Activated CD4-positive, alpha-beta T cell treated with anti-CD3 and anti-CD28 coated beads, Interleukin-2, amount 10 ng/mL, durations not matched to agents 7 days and 5 days (primary cell): Measurements from ENCODE around the gene IL2RG. TPM values are rescaled to one million over a fixed set of nuclear protein-coding genes. Genes with fewer than 3 reads are reported as not detected.
A peak's percentile ranks its signal among the peaks of the same experiment; 100 is the strongest.

Experiments used
- CTCF ChIA-PET: fragments of 350-600 bp; sonication (Branson Sonifier 250); formaldehyde crosslinking; loops from one replicate; lab custom pipeline; 2021; ENCODE audit warnings: antibody characterized with exemption; lab: Charles Lee
- POLR2A ChIA-PET: fragments of 350-600 bp; sonication (Branson Sonifier 250); formaldehyde crosslinking; loops from one replicate; lab custom pipeline; 2021; ENCODE audit warnings: antibody characterized with exemption; lab: Charles Lee
- DNase-seq: peaks from one replicate; pipeline ENCODE4 v3.0.0-alpha.2; 2020
- H3K27ac Mint-ChIP-seq: one replicate; pipeline ENCODE4 v1.8.0; 2021; ENCODE audit warnings: mild to moderate bottlenecking, moderate library complexity, mixed read lengths
- H3K27me3 Mint-ChIP-seq: one replicate; pipeline ENCODE4 v1.8.0; 2021; ENCODE audit warnings: mixed read lengths
- H3K36me3 Mint-ChIP-seq: one replicate; pipeline ENCODE4 v1.8.0; 2021; ENCODE audit warnings: low read depth, mixed read lengths
- H3K4me1 Mint-ChIP-seq: one replicate; pipeline ENCODE4 v1.8.0; 2021; ENCODE audit warnings: mixed read lengths
- H3K4me3 Mint-ChIP-seq: one replicate; pipeline ENCODE4 v1.8.0; 2021; ENCODE audit warnings: mild to moderate bottlenecking, moderate library complexity, mixed read lengths
- H3K9me3 Mint-ChIP-seq: one replicate; pipeline ENCODE4 v1.8.0; 2021; ENCODE audit warnings: mixed read lengths
- total RNA-seq, 2 experiments: library from RNA; stranded (reverse); gene quantifications; one replicate each; pipeline ENCODE4 v1.2.3, GENCODE V29; 2021

IL2RG gene
- total RNA-seq, 2 experiments from 2014 or later = 447 to 523 TPM

DNA sequence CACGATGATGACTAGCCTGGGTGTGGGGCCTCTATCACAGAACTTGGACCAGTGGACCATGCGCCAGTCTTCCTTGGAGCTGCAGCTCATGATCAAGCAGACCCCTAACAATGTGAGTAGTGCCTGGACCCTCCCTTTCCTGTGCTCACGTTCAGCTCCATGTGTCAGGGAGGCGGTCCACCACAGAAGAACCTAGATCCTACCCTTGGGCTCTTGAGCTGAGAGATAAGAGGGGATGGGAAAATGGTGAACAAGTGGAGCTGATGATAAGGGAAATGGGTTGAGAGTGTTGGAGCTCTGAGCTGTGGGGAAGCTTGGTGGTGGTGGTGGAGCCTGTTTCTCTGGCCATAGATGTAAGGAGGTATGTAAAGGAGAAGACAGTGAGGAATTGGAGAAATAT, 20.1 kb upstream of the IL2RG start:
- Mint-ChIP-seq H3K27me3 (no peaks in the 10 kb centered on the region), H3K4me1 (peaks cover 14% of the 10 kb centered on the region), H3K27ac (no peak overlapping the region), H3K36me3 (peaks cover 49% of the 10 kb centered on the region), H3K4me3 (no peak overlapping the region), H3K9me3 (no peaks in the 10 kb centered on the region)
- ChIA-PET CTCF (interaction anchor here (0.6 to 3.2 kb wide), 6 partner anchors 12 to 55 kb away, joined by 3 to 10 read pairs (median 4); partner anchors contain the start of genes IL2RG and MED12), POLR2A (no interaction called here)
- DNase-seq = no peak

DNA sequence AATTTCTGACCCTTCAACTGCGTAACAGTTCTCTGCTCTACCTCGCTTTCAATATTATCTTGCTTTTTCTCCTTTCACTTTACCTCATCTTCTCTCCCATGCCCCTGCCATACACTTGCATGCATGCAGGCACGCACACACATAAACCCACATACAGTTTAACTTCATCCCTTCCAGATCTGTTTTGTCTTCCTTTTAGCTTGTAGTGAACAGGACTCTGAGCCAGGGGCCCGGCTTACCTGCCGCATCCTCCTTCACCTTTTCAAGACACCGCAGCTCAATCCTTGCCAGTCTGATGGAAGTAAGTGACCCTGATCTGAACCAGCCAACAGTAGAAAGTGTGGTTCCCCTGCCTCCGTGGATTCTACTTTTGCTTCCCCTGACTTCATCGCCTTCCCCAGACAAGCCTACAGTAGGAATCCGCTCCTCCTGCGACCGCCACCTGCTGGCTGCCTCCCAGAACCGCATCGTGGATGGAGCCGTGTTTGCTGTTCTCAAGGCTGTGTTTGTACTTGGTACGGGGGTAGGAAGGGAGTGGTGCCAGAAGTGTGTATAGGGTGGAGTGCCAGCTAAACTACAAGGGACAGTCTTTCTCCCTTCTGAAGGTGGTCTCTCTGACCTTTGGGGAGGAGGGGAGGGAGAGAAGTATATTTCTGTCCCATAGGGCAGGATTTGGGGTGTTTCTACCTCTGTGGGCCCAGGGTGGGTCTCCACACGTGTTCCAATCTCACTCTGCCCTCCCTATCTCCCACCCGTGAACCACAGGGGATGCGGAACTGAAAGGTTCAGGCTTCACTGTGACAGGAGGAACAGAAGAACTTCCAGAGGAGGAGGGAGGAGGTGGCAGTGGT, 17.8 kb upstream of the IL2RG start:
- peak; percentile 77 for DNase-seq
- no peaks in the 10 kb centered on the region for H3K9me3 Mint-ChIP-seq
- H3K4me1 Mint-ChIP-seq = peaks cover 16% of the 10 kb centered on the region
- POLR2A ChIA-PET = no interaction called here
- H3K27me3 Mint-ChIP-seq = no peaks in the 10 kb centered on the region
- H3K27ac Mint-ChIP-seq = peak overlapping the region; percentile 51
- CTCF ChIA-PET = interaction anchor here (0.7 to 3.2 kb wide), 9 partner anchors 10 to 43 kb away, joined by 3 to 10 read pairs (median 3); partner anchors contain the start of gene MED12
- H3K36me3 Mint-ChIP-seq = peaks cover 47% of the 10 kb centered on the region
- no peak overlapping the region for H3K4me3 Mint-ChIP-seq

DNA sequence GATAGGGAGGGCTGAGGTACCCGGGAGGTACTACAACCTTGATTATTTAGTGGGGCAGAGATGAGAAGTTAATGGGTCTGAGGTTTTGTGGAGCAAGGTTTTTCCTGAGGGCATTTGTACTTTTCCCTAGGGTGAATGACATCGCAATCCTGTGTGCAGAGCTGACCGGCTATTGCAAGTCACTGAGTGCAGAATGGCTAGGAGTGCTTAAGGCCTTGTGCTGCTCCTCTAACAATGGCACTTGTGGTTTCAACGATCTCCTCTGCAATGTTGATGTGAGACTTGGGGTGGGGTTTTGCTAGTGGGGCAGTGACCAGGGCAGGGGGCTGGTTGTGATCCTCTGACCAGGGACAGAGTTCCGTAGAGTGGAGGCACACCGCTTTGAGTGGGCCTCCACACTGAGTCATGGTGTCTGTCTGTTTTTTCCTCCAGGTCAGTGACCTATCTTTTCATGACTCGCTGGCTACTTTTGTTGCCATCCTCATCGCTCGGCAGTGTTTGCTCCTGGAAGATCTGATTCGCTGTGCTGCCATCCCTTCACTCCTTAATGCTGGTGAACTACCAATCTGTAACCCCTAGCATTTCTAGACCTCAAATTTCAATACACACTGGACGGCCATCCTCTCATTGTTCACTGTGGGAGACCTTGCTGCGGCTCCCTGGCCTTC, 16.9 kb upstream of the IL2RG start:
- no peaks in the 10 kb centered on the region for H3K9me3 Mint-ChIP-seq
- no peak for DNase-seq
- POLR2A ChIA-PET = no interaction called here
- H3K27ac Mint-ChIP-seq = no peak overlapping the region
- CTCF ChIA-PET = interaction anchor here (0.7 to 3.2 kb wide), 9 partner anchors 9 to 43 kb away, joined by 3 to 10 read pairs (median 3); partner anchors contain the start of genes IL2RG and MED12
- H3K4me3 Mint-ChIP-seq = no peak overlapping the region
- no peaks in the 10 kb centered on the region for H3K27me3 Mint-ChIP-seq
- H3K4me1 Mint-ChIP-seq = peaks cover 16% of the 10 kb centered on the region
- H3K36me3 Mint-ChIP-seq = peaks cover 52% of the 10 kb centered on the region

DNA sequence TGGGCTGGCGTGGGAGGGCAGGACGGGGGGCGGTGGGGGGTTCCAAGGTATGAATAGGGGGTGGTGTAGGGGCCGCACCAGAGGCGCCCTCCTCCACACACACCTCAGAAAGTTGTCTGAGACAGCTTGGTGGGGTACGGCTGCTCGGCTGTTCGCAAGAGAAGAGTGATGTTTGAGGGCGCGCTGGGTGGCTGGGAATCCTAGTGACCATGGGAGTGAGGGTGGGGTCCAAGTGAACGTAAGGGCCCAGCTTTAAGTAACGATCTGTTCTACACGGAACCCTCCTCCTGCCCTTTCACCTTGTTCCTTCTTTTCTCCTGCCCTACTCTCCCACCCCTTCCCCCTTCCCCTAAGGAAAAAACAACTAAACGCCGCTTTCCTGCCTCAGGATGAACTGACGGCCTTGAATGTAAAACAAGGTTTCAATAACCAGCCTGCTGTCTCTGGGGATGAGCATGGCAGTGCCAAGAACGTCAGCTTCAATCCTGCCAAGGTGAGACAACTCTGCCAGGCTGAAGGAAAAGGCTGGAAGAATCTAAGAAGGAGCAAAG, 7.7 kb upstream of the IL2RG start:
- Mint-ChIP-seq H3K36me3 (peaks cover 22% of the 10 kb centered on the region), H3K9me3 (no peaks in the 10 kb centered on the region), H3K4me1 (peaks cover 27% of the 10 kb centered on the region), H3K27ac (peak overlapping the region; percentile 91), H3K4me3 (peak overlapping the region; percentile 81), H3K27me3 (no peaks in the 10 kb centered on the region)
- ChIA-PET CTCF (interaction anchor here (0.5 to 2.7 kb wide), 6 partner anchors 11 to 238 kb away, joined by 3 to 15 read pairs (median 4); partner anchors contain the start of genes CXorf65 and FOXO4), POLR2A (interaction anchor here (0.6 to 1.3 kb wide), 2 partner anchors 9 to 413 kb away, joined by 4 to 6 read pairs; no protein-coding TSS in a partner anchor)
- DNase-seq = no peak

DNA sequence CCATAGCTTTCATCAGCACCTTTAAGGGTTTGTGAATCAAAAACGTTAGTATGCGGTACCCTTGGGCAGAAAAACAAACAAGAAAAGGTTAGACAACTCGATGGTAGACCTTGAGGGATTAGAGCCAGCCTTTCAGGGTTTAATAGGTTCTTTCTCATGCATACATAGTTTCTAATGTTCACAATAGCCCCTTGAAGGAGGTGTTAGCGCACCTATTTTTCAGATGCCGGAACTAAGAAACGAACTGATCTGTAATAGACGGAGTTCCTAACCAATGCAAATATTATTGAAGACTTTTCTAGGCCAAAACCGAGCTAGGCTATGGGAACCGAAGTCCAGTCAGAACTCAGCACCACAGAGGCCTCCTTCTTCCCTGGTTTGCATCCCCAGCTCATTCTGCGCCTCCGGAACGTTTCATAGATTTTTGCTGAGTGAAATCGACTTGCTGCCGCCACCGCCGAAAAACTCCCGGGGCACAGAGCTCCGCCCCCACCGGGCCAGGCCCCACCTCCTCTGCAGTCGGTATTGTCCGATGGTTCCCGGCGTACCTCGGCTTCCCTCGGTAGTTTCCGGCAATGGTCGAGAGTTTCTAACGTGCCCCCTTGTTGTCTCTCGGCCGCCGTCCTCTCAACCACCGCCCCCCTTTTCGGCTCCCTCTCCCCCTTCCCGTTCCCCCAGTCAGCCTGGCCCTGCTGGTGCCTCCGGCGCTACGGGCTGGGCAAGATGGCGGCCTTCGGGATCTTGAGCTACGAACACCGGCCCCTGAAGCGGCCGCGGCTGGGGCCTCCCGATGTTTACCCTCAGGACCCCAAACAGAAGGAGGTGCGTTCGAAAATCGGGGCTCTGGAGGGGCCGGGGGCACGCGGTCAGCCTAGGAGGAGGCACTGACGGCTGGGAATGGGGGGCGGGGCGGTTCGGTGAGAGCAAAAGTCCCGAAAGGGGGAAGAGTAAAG, 6.9 kb upstream of the IL2RG start, which contains the start of gene MED12:
MED12 (plus strand) TSS at position 565 of the 953 bp plus-strand sequence; CDS start at position 724, 159 bp downstream.
- Mint-ChIP-seq H3K9me3 (no peaks in the 10 kb centered on the region), H3K27me3 (no peaks in the 10 kb centered on the region), H3K36me3 (peaks cover 18% of the 10 kb centered on the region), H3K4me1 (peaks cover 32% of the 10 kb centered on the region), H3K27ac (peak within 1 kb of the TSS; percentile 91), H3K4me3 (peak within 1 kb of the TSS; percentile 81)
- ChIA-PET POLR2A (interaction anchor here (0.6 to 1.3 kb wide), 4 partner anchors 8 to 1152 kb away, joined by 3 to 6 read pairs (median 4); no protein-coding TSS in a partner anchor), CTCF (interaction anchor here (0.5 to 2.7 kb wide), 8 partner anchors 9 to 237 kb away, joined by 3 to 15 read pairs (median 4); partner anchors contain the start of genes CXorf65, FOXO4 and NONO)
- peak; percentile 79 for DNase-seq

DNA sequence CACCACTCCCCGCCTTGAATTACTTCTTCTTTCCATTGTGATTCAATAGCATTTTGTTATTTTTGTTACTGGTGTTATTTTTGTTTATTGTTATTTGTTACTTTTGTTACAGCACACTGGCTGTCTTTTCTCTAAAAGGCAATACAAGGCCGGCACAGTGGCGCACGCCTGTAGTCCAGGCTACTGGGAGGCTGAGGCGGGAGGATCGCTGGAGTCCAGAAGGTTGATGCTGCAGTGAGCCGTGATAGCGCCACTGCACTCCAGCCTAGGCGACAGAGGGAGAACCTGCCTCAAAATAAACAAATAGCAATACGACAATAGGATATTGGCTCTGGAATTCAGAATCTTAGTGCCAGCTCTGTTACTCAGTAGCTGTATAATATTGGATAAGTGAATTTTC, 6.0 kb upstream of the IL2RG start:
- Mint-ChIP-seq H3K36me3 (peaks cover 11% of the 10 kb centered on the region), H3K27ac (peak overlapping the region; percentile 19), H3K4me3 (no peak overlapping the region), H3K9me3 (no peaks in the 10 kb centered on the region), H3K4me1 (peaks cover 36% of the 10 kb centered on the region), H3K27me3 (no peaks in the 10 kb centered on the region)
- DNase-seq = no peak
- POLR2A ChIA-PET = interaction anchor here (1.0 kb wide), 1 partner anchor 16 kb away, joined by 3 read pairs; no protein-coding TSS in a partner anchor
- CTCF ChIA-PET = interaction anchor here (0.6 to 2.6 kb wide), 5 partner anchors 10 to 166 kb away, joined by 3 to 15 read pairs (median 5); partner anchors contain the start of genes FOXO4 and NONO

DNA sequence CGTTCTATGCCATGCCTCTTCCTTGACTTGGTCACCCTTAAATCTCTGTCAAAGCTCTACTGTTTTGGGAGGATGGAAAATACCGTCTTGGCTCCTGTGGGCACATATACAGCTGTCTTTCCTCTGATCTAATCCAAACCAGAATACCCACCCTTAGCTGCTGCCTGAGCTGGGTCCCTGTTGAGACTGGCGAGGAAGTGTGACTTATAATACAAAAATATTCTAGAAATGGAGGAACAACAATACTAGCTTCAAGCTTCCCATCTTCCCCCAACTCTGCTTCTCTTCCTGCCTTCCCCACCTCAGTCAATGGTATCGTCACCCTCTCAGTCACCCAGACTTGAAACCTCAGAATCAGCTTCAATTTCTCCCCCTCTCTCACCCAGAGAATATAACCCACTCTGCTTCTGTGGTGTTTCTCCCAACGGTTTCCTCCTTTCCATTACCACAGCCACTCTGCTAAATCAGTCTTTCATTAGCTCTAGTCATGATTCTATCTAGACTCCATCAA, 599 bp upstream of the IL2RG start:
- Mint-ChIP-seq H3K4me1 (peaks cover 35% of the 10 kb centered on the region), H3K4me3 (peak overlapping the region; percentile 98), H3K9me3 (no peaks in the 10 kb centered on the region), H3K27me3 (no peaks in the 10 kb centered on the region), H3K36me3 (peaks cover 44% of the 10 kb centered on the region), H3K27ac (peak overlapping the region; percentile 99)
- ChIA-PET POLR2A (interaction anchor here (0.6 to 1.5 kb wide), 2 partner anchors 10 to 70 kb away, joined by 3 to 6 read pairs; no protein-coding TSS in a partner anchor), CTCF (interaction anchor here (1.2 to 1.7 kb wide), 5 partner anchors 9 to 20 kb away, joined by 3 to 9 read pairs (median 5); no protein-coding TSS in a partner anchor)
- peak; percentile 33 for DNase-seq

DNA sequence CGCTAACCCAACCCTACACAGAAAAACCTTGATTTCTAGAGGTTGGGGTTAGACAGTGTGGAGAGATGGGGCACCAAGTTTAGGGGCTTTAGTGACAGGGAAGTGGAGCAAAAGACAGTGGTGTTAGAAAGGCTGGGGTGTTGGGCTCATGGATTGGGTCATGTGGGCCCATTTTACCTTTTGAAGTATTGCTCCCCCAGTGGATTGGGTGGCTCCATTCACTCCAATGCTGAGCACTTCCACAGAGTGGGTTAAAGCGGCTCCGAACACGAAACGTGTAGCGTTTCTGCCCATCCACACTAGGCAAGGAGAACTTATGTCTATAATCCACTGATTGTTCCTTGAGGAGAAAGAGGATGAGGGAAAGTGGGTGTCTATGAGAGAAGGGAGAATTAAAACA, 2.3 kb downstream of the IL2RG start:
- Mint-ChIP-seq H3K27ac (peak overlapping the region; percentile 99), H3K27me3 (no peaks in the 10 kb centered on the region), H3K9me3 (no peaks in the 10 kb centered on the region), H3K4me1 (peaks cover 52% of the 10 kb centered on the region), H3K4me3 (peak overlapping the region; percentile 98), H3K36me3 (peaks cover 66% of the 10 kb centered on the region)
- ChIA-PET CTCF (interaction anchor here (1.7 kb wide), 1 partner anchor 8 kb away, joined by 5 read pairs; no protein-coding TSS in a partner anchor), POLR2A (no interaction called here)
- DNase-seq = peak; percentile 26

DNA sequence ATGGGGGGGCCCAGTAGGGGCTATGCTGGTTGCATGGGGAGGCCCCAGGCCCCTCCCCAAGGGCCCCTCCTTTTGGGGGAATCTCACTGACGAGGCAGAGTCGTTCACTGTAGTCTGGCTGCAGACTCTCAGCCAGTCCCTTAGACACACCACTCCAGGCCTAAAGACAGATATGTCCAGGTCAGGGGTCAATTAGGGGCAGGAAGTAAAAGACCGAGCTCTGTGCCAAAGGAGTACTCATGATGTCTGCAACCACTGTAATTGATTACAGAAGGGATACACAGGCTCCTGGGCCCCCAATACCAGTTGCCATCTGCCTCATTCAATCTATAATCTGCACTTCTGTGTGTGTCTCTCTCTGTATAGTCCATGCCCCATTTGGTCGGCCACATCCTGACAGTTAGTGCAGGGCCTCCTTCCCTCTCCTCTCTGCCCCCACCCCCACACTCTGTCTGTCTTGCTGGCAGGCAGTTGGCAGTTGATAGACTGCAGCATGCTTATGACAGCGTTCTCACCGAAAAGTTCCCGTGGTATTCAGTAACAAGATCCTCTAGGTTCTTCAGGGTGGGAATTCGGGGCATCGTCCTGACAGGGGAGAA, 3.5 kb downstream of the IL2RG start:
- ChIA-PET POLR2A (no interaction called here), CTCF (interaction anchor here (1.3 to 1.5 kb wide), 2 partner anchors 11 to 22 kb away, joined by 3 to 4 read pairs; partner anchors contain the start of gene MED12)
- Mint-ChIP-seq H3K36me3 (peaks cover 70% of the 10 kb centered on the region), H3K4me3 (peak overlapping the region; percentile 98), H3K4me1 (peaks cover 57% of the 10 kb centered on the region), H3K27me3 (no peaks in the 10 kb centered on the region), H3K27ac (peak overlapping the region; percentile 99), H3K9me3 (no peaks in the 10 kb centered on the region)
- peak; percentile 65 for DNase-seq

DNA sequence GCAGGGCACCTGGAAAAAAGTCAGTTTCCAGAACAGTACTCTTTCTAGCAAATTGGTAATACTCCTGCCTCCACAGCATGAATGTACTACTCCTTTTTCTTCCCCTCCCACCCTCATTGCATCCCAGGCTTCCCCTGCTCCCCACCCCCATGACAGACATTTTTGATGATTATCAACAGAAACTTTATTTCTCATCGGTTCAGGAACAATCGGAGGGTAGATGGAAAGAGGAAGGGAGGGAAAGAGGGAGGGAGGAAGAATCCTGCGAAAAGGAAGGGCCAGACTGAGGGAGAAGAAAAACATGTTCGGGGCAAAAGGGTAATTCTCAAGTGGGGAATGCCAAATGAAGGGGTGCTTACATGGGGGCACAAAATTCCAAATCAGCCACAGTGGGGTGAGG, 4.1 kb downstream of the IL2RG start:
- CTCF ChIA-PET = interaction anchor here (1.3 to 1.5 kb wide), 2 partner anchors 11 to 23 kb away, joined by 3 to 4 read pairs; partner anchors contain the start of gene MED12
- no peak for DNase-seq
- Mint-ChIP-seq H3K4me3 (peak overlapping the region; percentile 98), H3K27ac (peak overlapping the region; percentile 99), H3K27me3 (no peaks in the 10 kb centered on the region), H3K36me3 (peaks cover 70% of the 10 kb centered on the region), H3K9me3 (no peaks in the 10 kb centered on the region), H3K4me1 (peaks cover 57% of the 10 kb centered on the region)
- POLR2A ChIA-PET = no interaction called here
